Measurements from ENCODE around the gene OR52M1.

GRCh38 chr11:4514196-4514595 is 30.8 kb upstream of the OR52M1 start:
- TF ChIP-seq CTCF (conservative IDR thresholded peaks at IDR 0.05): no peak
- no peak for TF ChIP-seq EZH2 (IDR thresholded peaks at IDR 0.05; ENCODE audit: low read depth)

All from PC-9 (cell line).